Right atrium auricular region (tissue), 2 donors: ENCODE data around the gene TAF13. TPM values are rescaled to one million over a fixed set of nuclear protein-coding genes. Genes with fewer than 3 reads are reported as not detected.

ENCODE experiments used
- DNase-seq: peaks from one replicate; pipeline ENCODE4 v3.0.0-alpha.2; 2019; ENCODE audit warnings: low spot score
- H3K27ac ChIP-seq, 2 donors: fragments of 200-600 bp; sonication (generic); 1 replicate in 1 of 2; 2 replicates in 1 of 2; pipeline ENCODE4 v1.5.1; 2016 to 2019
- H3K27me3 ChIP-seq, 2 donors: fragments of 200-600 bp; sonication (generic); one replicate each; pipeline versions ENCODE4 v1.5.1 to v1.6.0; 2017 to 2019
- H3K36me3 ChIP-seq: fragments of 200-600 bp; sonication (generic); one replicate; pipeline ENCODE4 v1.5.1; 2016
- H3K4me1 ChIP-seq, 2 donors: fragments of 200-600 bp; sonication (generic); one replicate each; pipeline versions ENCODE4 v1.5.1 to v1.6.0; 2017 to 2019
- H3K4me3 ChIP-seq, 2 donors: fragments of 200-600 bp; sonication (generic); 1 replicate in 1 of 2; 2 replicates in 1 of 2; pipeline ENCODE4 v1.5.1; 2017 to 2019; ENCODE audit warnings: mild to moderate bottlenecking in 1 of 2, moderate library complexity in 1 of 2
- H3K9me3 ChIP-seq, 2 donors: fragments of 200-600 bp; sonication (generic); one replicate each; pipeline ENCODE4 v1.5.1; 2019
- total RNA-seq, 2 donors: library from RNA; depleted of rRNA; stranded (reverse); fragments of >200 nt; gene quantifications; one replicate each; pipeline ENCODE4 v1.1.0, GENCODE V29; 2016
- TF ChIP-seq, protein P1 (sequence below), 2 donors: fragments of 200-600 bp; sonication (generic); IDR thresholded peaks; one replicate each; pipeline ENCODE4 v1.5.1; 2019; ENCODE audit warnings: antibody characterized with exemption in 2 of 2

TAF13 gene
- total RNA-seq, 2 donors from 2014 or later, result 32.2 to 35.9 TPM

DNA sequence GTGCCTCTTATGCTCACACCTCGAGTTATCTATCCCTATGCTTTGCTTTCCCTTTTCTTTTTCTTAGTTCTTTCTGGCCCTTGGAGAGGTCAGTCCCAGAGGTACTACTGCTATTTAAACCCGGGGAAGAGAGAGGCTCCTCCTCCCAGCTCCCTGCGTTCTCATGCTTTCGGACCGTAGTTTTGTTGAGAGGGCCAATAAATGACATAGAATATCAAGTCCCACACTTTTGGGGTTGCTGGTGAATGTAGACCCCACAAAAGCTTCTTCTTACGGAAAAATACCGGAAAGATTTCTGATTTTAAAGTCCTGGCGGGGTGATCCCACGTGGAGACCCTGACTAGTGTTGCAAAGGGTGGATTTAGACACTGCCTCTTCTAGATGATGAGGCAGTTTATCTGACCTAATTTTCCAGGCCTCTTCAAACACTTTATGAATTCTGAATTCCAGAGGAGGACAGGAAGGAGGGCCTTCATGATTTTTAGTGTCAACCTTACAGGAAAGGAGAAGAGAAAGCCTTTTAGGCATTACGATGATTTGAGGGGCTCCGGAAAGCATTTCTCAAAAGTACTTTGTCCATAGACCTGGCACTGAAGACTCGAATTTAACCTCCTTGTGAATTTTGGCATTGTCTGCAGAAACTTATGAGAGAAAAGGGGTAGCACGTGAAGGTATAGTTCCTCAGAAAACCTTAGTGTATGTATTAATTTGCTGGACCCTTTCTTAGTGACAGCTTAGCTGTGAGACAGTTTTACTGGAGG is 15.5 kb upstream of the TAF13 start:
- H3K36me3 ChIP-seq, result peaks cover 24% of the 10 kb centered on the region
- no peaks in the 10 kb centered on the region for H3K27me3 ChIP-seq
- H3K27ac ChIP-seq, result peak overlapping the region; percentile 96 to 98
- TF ChIP-seq, protein P1, sequence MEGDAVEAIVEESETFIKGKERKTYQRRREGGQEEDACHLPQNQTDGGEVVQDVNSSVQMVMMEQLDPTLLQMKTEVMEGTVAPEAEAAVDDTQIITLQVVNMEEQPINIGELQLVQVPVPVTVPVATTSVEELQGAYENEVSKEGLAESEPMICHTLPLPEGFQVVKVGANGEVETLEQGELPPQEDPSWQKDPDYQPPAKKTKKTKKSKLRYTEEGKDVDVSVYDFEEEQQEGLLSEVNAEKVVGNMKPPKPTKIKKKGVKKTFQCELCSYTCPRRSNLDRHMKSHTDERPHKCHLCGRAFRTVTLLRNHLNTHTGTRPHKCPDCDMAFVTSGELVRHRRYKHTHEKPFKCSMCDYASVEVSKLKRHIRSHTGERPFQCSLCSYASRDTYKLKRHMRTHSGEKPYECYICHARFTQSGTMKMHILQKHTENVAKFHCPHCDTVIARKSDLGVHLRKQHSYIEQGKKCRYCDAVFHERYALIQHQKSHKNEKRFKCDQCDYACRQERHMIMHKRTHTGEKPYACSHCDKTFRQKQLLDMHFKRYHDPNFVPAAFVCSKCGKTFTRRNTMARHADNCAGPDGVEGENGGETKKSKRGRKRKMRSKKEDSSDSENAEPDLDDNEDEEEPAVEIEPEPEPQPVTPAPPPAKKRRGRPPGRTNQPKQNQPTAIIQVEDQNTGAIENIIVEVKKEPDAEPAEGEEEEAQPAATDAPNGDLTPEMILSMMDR (IDR thresholded peaks at IDR 0.05), result no peak
- DNase-seq, result no peak
- peaks cover 0 to 41% of the 10 kb centered on the region in 2 donors for H3K4me1 ChIP-seq
- peak overlapping the region; percentile 76 for H3K4me3 ChIP-seq
- no peaks in the 10 kb centered on the region for H3K9me3 ChIP-seq

DNA sequence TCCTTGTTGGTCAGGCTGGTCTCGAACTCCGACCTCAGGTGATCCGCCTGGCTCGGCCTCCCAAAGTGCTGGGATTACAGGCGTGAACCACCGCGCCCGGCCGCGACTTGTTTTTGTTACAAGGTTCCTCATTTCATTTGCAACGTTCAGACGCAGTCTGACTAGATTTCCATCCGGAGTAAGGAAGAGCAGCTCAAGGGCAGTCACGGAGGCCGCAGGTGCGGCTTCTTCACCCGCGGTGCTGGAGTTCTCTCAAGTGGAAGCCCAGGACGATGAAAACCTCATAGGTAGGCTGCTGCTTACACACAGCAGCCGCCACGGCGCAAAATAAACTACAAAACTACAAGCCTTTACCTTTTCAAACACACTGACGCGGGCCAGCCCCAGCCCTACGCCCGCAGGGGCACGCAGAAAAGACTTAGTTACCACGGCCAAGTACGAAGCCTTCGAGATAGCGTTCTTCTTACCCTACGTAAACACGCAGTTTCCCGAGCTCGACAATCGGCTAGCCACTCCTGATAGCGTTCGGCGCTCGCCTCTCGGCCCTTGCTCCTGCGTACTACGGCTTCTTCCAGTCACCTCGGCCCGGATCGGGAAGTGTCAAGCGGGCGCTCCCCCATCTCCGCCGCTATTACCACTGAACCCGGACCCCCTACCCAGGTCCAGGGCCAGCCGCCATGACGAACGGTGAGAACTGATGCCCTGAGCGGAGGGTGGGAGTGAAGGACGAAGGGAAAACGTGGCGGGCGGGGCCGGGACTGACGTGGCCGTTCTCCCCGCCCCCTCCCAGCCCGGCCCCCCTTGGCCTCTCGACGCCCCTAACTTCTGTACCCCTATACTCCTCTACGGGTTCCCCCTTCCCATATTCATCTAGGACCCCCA is 14.6 kb upstream of the TAF13 start, which contains the start of gene TMEM167B:
Gene TMEM167B, plus strand, starts transcription at position 569 of the 882 bp plus-strand sequence. Its CDS starts 109 bp downstream, at position 678.
- Histone ChIP-seq H3K4me3 (peak within 1 kb of the TSS; percentile 76), H3K9me3 (no peaks in the 10 kb centered on the region), H3K4me1 (peaks cover 0 to 41% of the 10 kb centered on the region in 2 donors), H3K27me3 (no peaks in the 10 kb centered on the region), H3K27ac (peak within 1 kb of the TSS; percentile 96 to 98), H3K36me3 (peaks cover 24% of the 10 kb centered on the region)
- peak; percentile 96 for DNase-seq
- TF ChIP-seq, protein P1 (IDR thresholded peaks at IDR 0.05), result peak in 1 of 2 donors; percentile 9

DNA sequence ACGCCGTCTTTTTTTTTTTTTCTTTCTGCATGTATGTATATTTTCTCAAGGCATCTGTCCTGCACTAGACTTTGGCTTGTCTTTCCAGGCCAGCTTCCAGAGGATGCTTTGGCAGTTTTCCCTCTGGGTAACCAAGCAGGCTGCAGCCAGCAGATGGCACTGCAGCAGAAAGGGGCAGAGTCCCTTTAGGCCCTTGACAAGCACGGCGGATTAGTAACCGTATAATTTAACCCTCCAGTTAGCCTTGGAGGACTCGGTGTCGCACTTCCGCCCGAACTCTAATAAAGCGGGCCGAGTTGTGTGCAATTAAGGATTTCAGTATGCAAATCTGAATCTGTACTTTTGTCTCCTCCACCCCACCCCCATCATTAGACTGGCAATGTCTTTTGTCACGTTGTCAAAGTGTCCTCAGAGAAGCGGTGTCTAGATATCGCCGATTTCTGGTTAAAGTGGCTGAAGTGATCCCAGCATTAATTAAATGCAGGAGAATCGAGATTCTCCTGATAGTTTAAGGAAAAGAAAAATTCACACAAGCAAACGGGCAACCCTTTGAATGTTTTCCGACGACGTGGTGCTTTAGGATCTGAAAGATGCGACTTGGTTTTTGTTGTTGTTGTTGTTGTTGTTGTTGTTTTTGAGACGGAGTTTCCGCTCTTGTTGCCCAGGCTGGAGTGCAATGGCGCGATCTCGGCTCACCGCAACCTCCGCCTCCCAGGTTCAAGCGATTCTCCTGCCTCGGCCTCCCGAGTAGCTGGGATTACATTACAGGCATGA is 13.6 kb upstream of the TAF13 start:
- H3K27ac ChIP-seq, result peak overlapping the region; percentile 96 to 98
- H3K9me3 ChIP-seq, result no peaks in the 10 kb centered on the region
- H3K36me3 ChIP-seq, result peaks cover 16% of the 10 kb centered on the region
- no peak for DNase-seq
- peak overlapping the region; percentile 76 for H3K4me3 ChIP-seq
- TF ChIP-seq, protein P1 (IDR thresholded peaks at IDR 0.05), result peak; percentile 20 to 67
- peaks cover 0 to 34% of the 10 kb centered on the region in 2 donors for H3K4me1 ChIP-seq
- H3K27me3 ChIP-seq, result no peaks in the 10 kb centered on the region

DNA sequence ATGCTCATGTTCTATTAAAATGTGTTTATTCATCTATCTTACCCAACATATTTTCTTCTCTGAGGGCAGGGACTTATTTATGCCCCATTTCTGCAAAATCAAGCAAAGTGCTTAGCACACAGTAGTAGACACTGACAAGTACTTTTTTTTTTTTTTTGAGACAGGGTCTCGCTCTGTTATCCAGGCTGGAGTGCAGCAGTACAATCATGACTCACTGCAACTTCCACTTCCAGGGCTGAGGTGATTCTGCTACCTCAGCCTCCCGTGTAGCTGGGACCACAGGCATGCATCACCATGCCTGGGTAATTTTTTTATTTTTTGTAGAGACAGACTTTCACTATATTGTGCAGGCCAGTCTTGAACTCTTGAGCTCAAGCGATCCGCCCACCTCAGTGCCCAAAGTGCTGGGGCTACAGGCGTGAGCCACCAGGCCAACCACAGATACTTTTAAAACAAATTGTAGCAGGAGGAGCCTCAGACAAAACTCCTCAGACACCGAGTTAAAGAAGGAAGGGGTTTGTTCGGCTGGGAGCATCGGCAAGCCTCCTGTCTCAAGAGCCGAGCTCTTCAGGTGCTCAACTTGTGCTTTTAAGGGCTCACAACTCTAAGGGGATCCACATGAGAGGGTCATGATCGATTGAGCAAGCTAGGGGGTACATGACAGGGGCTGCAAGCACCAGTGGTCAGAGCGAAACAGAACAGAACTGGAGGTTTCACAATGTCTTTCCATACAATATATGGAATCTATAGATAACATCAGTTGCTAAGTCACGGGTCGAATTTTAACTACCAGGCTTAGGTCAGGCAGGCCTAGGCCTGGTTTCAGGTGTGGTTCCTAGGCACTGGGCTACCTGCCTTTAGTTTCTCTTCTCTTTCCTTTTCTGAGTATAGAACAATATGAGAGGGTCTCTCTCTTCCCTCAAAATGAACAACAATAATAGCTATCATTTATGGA is 9.0 kb upstream of the TAF13 start:
- Histone ChIP-seq H3K27ac (no peak overlapping the region), H3K4me1 (peaks cover 0 to 6% of the 10 kb centered on the region in 2 donors), H3K9me3 (no peaks in the 10 kb centered on the region), H3K4me3 (no peak overlapping the region), H3K27me3 (no peaks in the 10 kb centered on the region), H3K36me3 (no peaks in the 10 kb centered on the region)
- TF ChIP-seq, protein P1 (IDR thresholded peaks at IDR 0.05), result no peak
- no peak for DNase-seq
